ENCODE results near the gene WFDC1.

WFDC1 gene

GRCh38 chr16:84349862-84350684 is 55.4 kb downstream of the WFDC1 start:
- no peak for DNase-seq (ENCODE audit: insufficient read length, low spot score)
- no peak for FAIRE-seq

GRCh38 chr16:84350685-84351400 is 56.2 kb downstream of the WFDC1 start:
- DNase-seq (ENCODE audit: insufficient read length, low spot score) (no peak), FAIRE-seq (no peak)

GRCh38 chr16:84351630-84352029 is 57.0 kb downstream of the WFDC1 start:
- no peak for FAIRE-seq
- no peak for DNase-seq (ENCODE audit: insufficient read length, low spot score)

GRCh38 chr16:84354306-84354705 is 59.6 kb downstream of the WFDC1 start:
- FAIRE-seq (no peak), DNase-seq (ENCODE audit: insufficient read length, low spot score) (no peak)

- FAIRE-seq (no peak), DNase-seq (ENCODE audit: insufficient read length, low spot score) (no peak)
These were observed 60.5 kb downstream of the WFDC1 start for GRCh38 chr16:84355149-84355548.

- FAIRE-seq, result no peak
These were observed 61.5 kb downstream of the WFDC1 start for GRCh38 chr16:84356176-84356575.

GRCh38 chr16:84356591-84357116 is 62.0 kb downstream of the WFDC1 start:
- FAIRE-seq (no peak), DNase-seq (ENCODE audit: insufficient read length, low spot score) (no peak)

More at GRCh38 chr16:84356176-84356575, 61.5 kb downstream of the WFDC1 start:
- DNase-seq (ENCODE audit: insufficient read length, low spot score), result no peak

GRCh38 chr16:84357191-84357651 is 62.5 kb downstream of the WFDC1 start:
- DNase-seq (ENCODE audit: insufficient read length, low spot score) (no peak), FAIRE-seq (no peak)

- FAIRE-seq, result no peak
- DNase-seq (ENCODE audit: insufficient read length, low spot score), result no peak
These were observed 64.1 kb downstream of the WFDC1 start for GRCh38 chr16:84358601-84359295.

- DNase-seq (ENCODE audit: insufficient read length, low spot score) (no peak), FAIRE-seq (no peak)
These were observed 64.6 kb downstream of the WFDC1 start for GRCh38 chr16:84359326-84359725.

GRCh38 chr16:84360170-84360569 is 65.5 kb downstream of the WFDC1 start:
- DNase-seq (ENCODE audit: insufficient read length, low spot score) (no peak), FAIRE-seq (no peak)

GRCh38 chr16:84360748-84361147 is 66.1 kb downstream of the WFDC1 start:
- FAIRE-seq (no peak), DNase-seq (ENCODE audit: insufficient read length, low spot score) (no peak)

- DNase-seq (ENCODE audit: insufficient read length, low spot score) (no peak), FAIRE-seq (no peak)
These were observed 66.9 kb downstream of the WFDC1 start for GRCh38 chr16:84361546-84361945.

GRCh38 chr16:84362471-84362941 is 67.8 kb downstream of the WFDC1 start:
- DNase-seq (ENCODE audit: insufficient read length, low spot score) (no peak), FAIRE-seq (no peak)

- FAIRE-seq (no peak), DNase-seq (ENCODE audit: insufficient read length, low spot score) (no peak)
These were observed 71.5 kb downstream of the WFDC1 start for GRCh38 chr16:84366208-84366607.

- FAIRE-seq (no peak), DNase-seq (ENCODE audit: insufficient read length, low spot score) (no peak)
These were observed 72.6 kb downstream of the WFDC1 start for GRCh38 chr16:84367297-84367680.

- DNase-seq (ENCODE audit: insufficient read length, low spot score), result no peak
These were observed 73.2 kb downstream of the WFDC1 start for GRCh38 chr16:84367750-84368307.

GRCh38 chr16:84368308-84368996 is 73.8 kb downstream of the WFDC1 start, which contains the start of gene ATP2C2:
TSS of gene ATP2C2 (plus strand) at chr16:84368538. CDS start at chr16:84368616, 78 bp downstream.
- DNase-seq (ENCODE audit: insufficient read length, low spot score) (no peak), FAIRE-seq (no peak)

More at GRCh38 chr16:84367750-84368307, 73.2 kb downstream of the WFDC1 start:
- FAIRE-seq, result no peak

- no peak for FAIRE-seq
- no peak for DNase-seq (ENCODE audit: insufficient read length, low spot score)
These were observed 74.4 kb downstream of the WFDC1 start for GRCh38 chr16:84369105-84369504.
